Tibial nerve (tissue), 3 donors: ENCODE measurements around the gene FAU.

Experiments used
- POLR2A ChIP-seq, 2 donors: fragments of 450-650 bp; IDR thresholded peaks; one replicate each; pipeline ENCODE4 v1.6.1; 2017; ENCODE audit warnings: antibody characterized with exemption in 2 of 2, mild to moderate bottlenecking in 2 of 2, moderate library complexity in 2 of 2
- TF ChIP-seq, protein P1 (sequence below), 5 experiments: fragments of 200-600 bp in 3 of 5; fragments of 450-650 bp in 2 of 5; sonication (generic) in 3 of 5; IDR thresholded peaks; one replicate each; pipeline ENCODE4 v1.5.1; 2016 to 2019; ENCODE audit warnings: antibody characterized with exemption in 5 of 5, mild to moderate bottlenecking in 3 of 5, moderate library complexity in 2 of 5

- TF ChIP-seq, protein P1, sequence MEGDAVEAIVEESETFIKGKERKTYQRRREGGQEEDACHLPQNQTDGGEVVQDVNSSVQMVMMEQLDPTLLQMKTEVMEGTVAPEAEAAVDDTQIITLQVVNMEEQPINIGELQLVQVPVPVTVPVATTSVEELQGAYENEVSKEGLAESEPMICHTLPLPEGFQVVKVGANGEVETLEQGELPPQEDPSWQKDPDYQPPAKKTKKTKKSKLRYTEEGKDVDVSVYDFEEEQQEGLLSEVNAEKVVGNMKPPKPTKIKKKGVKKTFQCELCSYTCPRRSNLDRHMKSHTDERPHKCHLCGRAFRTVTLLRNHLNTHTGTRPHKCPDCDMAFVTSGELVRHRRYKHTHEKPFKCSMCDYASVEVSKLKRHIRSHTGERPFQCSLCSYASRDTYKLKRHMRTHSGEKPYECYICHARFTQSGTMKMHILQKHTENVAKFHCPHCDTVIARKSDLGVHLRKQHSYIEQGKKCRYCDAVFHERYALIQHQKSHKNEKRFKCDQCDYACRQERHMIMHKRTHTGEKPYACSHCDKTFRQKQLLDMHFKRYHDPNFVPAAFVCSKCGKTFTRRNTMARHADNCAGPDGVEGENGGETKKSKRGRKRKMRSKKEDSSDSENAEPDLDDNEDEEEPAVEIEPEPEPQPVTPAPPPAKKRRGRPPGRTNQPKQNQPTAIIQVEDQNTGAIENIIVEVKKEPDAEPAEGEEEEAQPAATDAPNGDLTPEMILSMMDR (IDR thresholded peaks at IDR 0.05), result no peak
- TF ChIP-seq POLR2A (IDR thresholded peaks at IDR 0.05), result no peak
These were observed 8.1 kb downstream of the FAU start for GRCh38 chr11:65113839-65114238.
